ENCODE results near the gene CHAF1B.

The CHAF1B gene

DNA sequence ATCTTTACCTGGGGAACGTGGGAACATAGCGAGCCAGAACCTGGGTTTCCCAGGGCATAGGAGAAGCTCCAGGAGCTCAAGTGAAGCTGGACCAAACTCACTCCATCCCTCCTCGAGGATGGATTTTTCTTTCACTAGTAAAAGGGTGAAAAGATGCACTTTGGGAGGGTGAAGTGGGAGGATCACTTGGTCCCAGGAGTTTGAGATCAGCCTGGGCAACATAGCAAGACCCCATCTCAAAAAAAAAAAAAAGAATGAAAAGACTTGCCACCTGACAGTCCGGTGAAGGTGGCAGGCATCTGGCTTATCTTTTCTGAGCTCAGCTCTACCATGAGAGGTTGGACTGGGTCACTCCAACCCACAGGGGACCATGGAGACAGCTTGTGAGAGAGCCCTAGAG is 42.3 kb downstream of the CHAF1B start:
- DNase-seq (ENCODE audit: low read depth, low spot score): no peak

- DNase-seq (ENCODE audit: low read depth, low spot score): no peak
Observed at GRCh38 chr21:36428761-36429432, 43.7 kb downstream of the CHAF1B start.

- DNase-seq (ENCODE audit: low read depth, low spot score): peak; percentile 25
Observed at GRCh38 chr21:36429947-36430546, 44.9 kb downstream of the CHAF1B start.

DNA sequence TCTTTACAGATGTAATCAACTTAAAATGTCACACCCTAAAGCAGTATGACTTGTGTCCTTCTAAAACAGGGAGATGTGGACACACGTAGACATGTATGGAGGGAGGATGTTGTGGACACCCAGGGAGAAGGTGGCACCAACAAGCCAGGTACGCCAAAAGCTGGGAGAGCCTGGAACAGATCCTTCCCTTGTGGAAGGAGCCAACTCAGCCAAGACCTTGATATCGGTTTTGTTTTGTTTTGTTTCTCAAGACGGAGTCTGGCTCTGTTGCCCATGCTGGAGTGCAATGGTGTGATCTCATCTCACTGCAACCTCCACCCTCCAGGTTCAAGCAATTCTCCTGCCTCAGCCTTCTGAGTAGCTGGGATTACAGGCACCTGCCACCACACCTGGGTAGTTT is 45.6 kb downstream of the CHAF1B start:
- DNase-seq (ENCODE audit: low read depth, low spot score): no peak

DNA sequence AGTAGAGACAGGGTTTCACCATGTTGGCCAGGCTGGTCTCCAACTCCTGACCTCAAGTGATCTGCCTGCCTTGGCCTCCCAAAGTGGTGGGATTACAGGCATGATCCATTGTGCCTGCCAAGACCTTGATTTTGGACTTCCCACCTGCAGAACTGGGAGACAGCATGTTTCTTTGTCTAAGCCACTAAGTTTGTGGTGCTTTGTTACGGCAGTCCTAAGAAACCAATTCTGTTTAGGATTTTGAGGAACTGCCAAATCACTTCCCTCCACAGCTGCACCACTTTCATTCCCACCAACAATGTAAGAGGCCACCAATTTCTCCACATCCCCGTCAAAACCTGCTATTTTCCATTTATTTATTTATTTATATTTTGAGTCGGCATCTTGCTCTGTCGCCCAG is 46.1 kb downstream of the CHAF1B start:
- no peak for DNase-seq (ENCODE audit: low read depth, low spot score)

DNA sequence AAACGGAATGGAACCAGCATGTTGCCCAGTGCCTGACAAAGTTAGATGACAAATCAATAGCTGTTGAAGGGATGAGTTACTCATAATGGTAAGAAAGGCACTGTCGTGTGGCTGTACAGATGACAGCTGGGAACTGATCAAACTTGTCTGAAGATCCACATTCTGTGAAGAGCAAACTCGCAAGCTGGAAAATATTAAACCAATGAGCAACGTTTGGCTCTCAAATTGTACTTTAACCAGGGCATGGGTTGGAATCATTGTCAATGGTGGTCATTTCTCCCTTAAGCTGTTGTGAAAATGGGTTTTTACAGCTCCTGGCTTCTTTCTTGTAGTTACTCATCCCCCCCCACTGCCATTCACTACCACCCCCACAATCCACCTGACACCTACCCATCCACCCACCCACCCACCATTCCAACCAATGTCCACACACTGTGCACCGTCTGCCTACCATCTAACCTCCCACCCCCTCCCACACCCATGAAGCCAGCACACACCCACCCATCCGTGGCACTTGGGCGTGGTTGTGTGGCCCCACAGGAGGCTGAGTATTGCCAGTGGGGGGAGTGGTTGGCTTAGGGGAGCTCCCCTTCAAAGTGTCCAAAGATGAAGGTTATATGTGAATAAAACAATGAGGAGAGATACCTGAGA is 48.0 kb downstream of the CHAF1B start:
- DNase-seq (ENCODE audit: low read depth, low spot score): no peak

DNA sequence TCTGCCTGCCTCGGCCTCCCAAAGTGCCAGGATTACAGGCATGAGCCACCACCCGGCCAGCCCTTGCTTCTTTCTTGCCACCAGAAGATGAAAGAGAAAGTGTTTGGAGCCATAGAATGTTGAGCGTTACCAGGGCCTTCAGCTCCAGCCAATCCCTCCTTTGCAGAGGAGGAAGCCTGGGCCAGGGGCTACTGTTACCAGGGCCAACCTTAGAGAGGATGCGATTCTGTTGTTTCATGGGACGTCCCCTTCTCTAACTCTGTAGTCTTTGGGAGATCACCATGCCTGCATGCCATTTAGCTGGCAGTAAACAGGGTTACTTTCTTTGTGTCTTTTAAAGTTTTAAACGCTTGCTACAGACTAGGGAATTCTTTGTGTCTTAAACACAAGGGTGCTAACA is 49.0 kb downstream of the CHAF1B start:
- DNase-seq (ENCODE audit: low read depth, low spot score): no peak

DNA sequence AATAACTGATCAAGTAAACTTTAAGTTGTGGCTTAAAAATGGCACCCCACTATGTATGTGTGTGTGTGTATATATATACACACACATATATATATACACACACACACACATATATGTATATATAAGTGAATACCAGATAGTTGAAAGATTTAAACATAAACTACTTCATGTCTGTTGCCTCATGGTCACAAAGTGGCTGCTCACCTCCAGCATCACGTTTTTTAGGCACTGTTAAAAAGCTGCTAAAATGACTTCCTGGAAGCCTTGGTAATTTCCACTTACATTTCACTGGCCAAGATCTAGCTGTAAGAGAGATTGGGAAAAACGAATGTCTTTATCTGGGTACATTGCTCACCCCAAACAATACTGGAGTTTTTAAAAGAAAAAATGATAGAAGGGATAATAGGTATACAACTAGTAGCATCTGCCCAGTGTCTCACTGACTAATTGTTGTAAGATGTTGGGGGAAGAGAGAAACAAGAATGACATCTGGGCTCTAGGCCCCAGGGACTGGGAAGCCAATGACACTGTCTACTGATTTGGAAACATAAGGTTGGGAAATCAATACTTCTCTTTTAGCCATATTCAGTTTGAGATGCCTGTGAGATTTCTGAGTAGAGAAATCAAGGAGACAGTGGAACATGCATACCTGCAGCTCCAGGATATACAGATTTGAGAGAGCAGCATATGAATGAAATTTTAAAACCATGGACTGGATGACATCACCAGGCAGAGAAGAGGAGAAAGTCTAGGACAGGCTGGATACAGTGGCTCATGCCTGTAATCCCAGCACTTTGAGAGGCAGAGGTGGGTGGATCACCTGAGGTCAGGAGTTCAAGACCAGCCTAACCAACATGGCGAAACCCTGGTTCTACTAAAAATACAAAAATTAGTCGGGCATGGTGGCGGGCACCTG is 51.9 kb downstream of the CHAF1B start:
- no peak for DNase-seq (ENCODE audit: low read depth, low spot score)

- no peak for DNase-seq (ENCODE audit: low read depth, low spot score)
Observed at GRCh38 chr21:36437745-36438128, 52.5 kb downstream of the CHAF1B start.

DNA sequence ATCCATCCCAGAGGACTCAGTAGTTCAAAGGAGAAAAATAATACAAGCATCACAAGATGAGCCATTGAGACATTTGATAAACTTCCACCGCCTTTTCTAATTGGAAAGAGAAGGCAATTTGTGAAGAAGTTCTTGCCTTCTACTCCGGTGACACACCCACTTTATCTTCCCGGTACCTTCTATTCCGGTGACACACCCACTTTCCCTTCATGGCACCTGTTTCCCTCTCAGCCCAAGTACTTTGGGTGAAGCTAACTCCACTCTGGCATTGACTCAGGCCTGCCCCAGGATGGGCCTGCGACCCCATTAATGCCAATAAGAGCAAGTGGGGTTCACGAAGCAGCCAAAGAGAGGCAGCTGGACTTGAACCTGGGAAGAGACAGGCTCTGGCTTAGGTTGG is 56.5 kb downstream of the CHAF1B start:
- no peak for DNase-seq (ENCODE audit: low read depth, low spot score)

DNA sequence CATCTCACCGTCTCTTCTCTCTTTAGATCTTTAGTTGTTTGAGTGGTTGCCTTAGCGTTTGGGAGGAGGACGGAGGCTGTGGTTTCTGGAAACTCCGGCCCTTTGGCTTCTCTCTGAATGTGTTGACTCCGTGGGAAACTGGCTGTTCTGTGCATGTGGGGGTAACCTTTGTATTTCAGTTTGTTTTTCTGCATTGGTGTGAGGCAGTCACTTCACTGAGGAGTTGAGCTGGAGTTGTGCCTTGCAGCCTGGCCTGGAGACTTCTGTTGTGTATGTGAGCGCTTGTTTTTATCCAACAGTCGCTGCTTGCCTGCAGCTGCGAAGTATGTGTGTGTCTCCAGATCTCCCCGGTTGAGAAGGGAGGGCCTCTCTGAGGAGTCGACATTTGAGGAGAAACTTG is 61.1 kb downstream of the CHAF1B start:
- no peak for DNase-seq (ENCODE audit: low read depth, low spot score)

- DNase-seq (ENCODE audit: low read depth, low spot score): no peak
Observed at GRCh38 chr21:36450511-36450910, 65.3 kb downstream of the CHAF1B start.

- no peak for DNase-seq (ENCODE audit: low read depth, low spot score)
Observed at GRCh38 chr21:36451506-36451905, 66.3 kb downstream of the CHAF1B start.

- no peak for DNase-seq (ENCODE audit: low read depth, low spot score)
Observed at GRCh38 chr21:36452281-36452825, 67.2 kb downstream of the CHAF1B start.

- no peak for DNase-seq (ENCODE audit: low read depth, low spot score)
Observed at GRCh38 chr21:36454093-36454531, 68.9 kb downstream of the CHAF1B start.

- DNase-seq (ENCODE audit: low read depth, low spot score): no peak
Observed at GRCh38 chr21:36454706-36455105, 69.5 kb downstream of the CHAF1B start.

- no peak for DNase-seq (ENCODE audit: low read depth, low spot score)
Observed at GRCh38 chr21:36456729-36457414, 71.7 kb downstream of the CHAF1B start.

DNA sequence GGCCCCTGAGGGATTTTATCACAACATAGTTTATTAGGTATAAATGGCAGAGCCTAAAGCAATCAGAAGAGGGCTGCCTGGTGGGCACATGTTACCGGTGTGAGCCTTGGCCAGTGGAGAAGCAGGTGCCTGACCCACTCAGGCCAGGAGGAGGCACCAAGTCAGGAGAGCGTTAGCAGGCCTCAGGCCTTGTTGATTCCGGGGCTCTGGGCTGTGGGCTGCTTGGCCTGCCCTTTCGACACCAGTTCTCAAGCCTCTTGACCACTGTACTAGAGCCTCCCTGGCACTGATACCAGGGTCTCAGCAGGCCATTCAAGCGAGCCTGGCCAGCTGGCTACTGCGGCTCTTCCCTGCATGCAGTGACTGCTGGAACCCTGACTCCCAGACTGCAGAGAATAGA is 73.9 kb downstream of the CHAF1B start:
- no peak for DNase-seq (ENCODE audit: low read depth, low spot score)

- DNase-seq (ENCODE audit: low read depth, low spot score): no peak
Observed at GRCh38 chr21:36460866-36461265, 75.7 kb downstream of the CHAF1B start.

- DNase-seq (ENCODE audit: low read depth, low spot score): no peak
Observed at GRCh38 chr21:36461277-36461917, 76.2 kb downstream of the CHAF1B start.
